ENCODE results near the gene IL18RAP.

The IL18RAP gene

GRCh38 chr2:102422910-102423309, at the start of gene IL18RAP:
IL18RAP (plus strand) TSS chr2:102423160; CDS start chr2:102423278, 118 bp downstream.
- no peak for DNase-seq

- no peak for DNase-seq
These were observed 46.8 kb upstream of the IL18RAP start for GRCh38 chr2:102376052-102376591.

- DNase-seq, result no peak
These were observed 39.2 kb upstream of the IL18RAP start for GRCh38 chr2:102383722-102384121.

- DNase-seq, result no peak
These were observed 37.4 kb upstream of the IL18RAP start for GRCh38 chr2:102385522-102385921.

- no peak for DNase-seq
These were observed 37.0 kb upstream of the IL18RAP start for GRCh38 chr2:102386004-102386403.

- no peak for DNase-seq
These were observed 36.0 kb upstream of the IL18RAP start for GRCh38 chr2:102386867-102387541.

- DNase-seq, result no peak
These were observed 35.0 kb upstream of the IL18RAP start for GRCh38 chr2:102387763-102388546.

GRCh38 chr2:102391565-102391964, 31.4 kb upstream of the IL18RAP start:
- no peak for DNase-seq

- no peak for DNase-seq
These were observed 30.9 kb upstream of the IL18RAP start for GRCh38 chr2:102392096-102392495.

- no peak for DNase-seq
These were observed 30.0 kb upstream of the IL18RAP start for GRCh38 chr2:102392942-102393341.

- DNase-seq, result no peak
These were observed 26.9 kb upstream of the IL18RAP start for GRCh38 chr2:102396012-102396411.

- no peak for DNase-seq
These were observed 25.8 kb upstream of the IL18RAP start for GRCh38 chr2:102397209-102397608.

GRCh38 chr2:102399499-102400141, 23.3 kb upstream of the IL18RAP start:
- no peak for DNase-seq

- DNase-seq, result no peak
These were observed 21.5 kb upstream of the IL18RAP start for GRCh38 chr2:102401456-102401855.

GRCh38 chr2:102401865-102402264, 21.1 kb upstream of the IL18RAP start:
- no peak for DNase-seq

- DNase-seq, result no peak
These were observed 12.0 kb upstream of the IL18RAP start for GRCh38 chr2:102410952-102411351.

GRCh38 chr2:102412199-102412598, 10.8 kb upstream of the IL18RAP start:
- no peak for DNase-seq

- DNase-seq, result no peak
These were observed 5.0 kb upstream of the IL18RAP start for GRCh38 chr2:102417946-102418345.

GRCh38 chr2:102418421-102418961, 4.5 kb upstream of the IL18RAP start:
- DNase-seq, result no peak

GRCh38 chr2:102420290-102420689, 2.7 kb upstream of the IL18RAP start:
- no peak for DNase-seq

- no peak for DNase-seq
These were observed 835 bp upstream of the IL18RAP start for GRCh38 chr2:102421890-102422759.

GRCh38 chr2:102423368-102423767, 408 bp downstream of the IL18RAP start:
- DNase-seq, result no peak

Measured in activated naive CD4-positive, alpha-beta T cell treated with Interleukin-2 at 50 U/mL for 16 hours (primary cell).